Measurements from ENCODE around the gene SLC35F3.

The SLC35F3 gene

DNA sequence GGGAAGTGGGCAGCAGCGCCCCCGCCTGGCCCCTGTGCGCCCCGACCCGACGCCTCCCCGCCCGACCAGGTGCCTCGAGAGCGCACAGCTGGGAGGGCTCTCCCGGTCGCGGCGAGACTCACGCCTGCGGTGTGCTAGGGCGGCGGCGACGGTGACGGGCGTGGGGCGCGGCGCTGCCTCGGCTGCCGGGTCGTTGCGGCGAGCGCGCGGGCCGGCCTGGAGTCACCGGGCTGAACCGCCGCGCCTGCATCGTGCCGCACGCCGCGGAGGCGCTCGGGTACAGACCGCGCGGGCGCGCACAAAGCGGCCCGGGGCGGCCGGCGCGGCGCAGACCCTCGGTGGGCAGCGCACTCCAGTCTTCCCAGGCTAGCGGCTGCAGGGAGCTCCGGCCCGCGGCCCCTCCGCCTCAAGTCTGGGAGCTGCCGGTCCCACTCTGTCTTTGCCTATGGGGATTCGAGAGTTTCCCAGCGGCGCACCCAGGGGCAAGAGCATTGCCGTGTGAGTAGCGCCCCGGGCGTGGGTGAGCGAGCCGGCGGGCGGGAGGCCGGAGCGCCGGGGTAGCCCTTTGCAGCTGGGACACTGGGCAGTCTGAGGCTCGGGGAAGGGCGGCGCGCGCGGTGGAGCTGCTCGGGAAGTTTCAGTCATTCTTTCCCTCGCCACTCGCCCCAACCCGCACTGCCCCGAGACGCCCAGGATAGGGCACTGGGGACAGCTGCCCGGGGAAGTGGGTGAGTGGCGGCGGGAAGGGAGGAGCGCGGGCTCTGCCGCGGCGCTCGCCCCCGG lies at the start of gene SLC35F3:
SLC35F3 (plus strand) TSS at position 44 of the 783 bp plus-strand sequence.
- TF ChIP-seq, protein P1, sequence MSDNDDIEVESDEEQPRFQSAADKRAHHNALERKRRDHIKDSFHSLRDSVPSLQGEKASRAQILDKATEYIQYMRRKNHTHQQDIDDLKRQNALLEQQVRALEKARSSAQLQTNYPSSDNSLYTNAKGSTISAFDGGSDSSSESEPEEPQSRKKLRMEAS (IDR thresholded peaks at IDR 0.05): peak; percentile 63; the same call in 1 of the 2 replicates
- TF ChIP-seq, protein P2, sequence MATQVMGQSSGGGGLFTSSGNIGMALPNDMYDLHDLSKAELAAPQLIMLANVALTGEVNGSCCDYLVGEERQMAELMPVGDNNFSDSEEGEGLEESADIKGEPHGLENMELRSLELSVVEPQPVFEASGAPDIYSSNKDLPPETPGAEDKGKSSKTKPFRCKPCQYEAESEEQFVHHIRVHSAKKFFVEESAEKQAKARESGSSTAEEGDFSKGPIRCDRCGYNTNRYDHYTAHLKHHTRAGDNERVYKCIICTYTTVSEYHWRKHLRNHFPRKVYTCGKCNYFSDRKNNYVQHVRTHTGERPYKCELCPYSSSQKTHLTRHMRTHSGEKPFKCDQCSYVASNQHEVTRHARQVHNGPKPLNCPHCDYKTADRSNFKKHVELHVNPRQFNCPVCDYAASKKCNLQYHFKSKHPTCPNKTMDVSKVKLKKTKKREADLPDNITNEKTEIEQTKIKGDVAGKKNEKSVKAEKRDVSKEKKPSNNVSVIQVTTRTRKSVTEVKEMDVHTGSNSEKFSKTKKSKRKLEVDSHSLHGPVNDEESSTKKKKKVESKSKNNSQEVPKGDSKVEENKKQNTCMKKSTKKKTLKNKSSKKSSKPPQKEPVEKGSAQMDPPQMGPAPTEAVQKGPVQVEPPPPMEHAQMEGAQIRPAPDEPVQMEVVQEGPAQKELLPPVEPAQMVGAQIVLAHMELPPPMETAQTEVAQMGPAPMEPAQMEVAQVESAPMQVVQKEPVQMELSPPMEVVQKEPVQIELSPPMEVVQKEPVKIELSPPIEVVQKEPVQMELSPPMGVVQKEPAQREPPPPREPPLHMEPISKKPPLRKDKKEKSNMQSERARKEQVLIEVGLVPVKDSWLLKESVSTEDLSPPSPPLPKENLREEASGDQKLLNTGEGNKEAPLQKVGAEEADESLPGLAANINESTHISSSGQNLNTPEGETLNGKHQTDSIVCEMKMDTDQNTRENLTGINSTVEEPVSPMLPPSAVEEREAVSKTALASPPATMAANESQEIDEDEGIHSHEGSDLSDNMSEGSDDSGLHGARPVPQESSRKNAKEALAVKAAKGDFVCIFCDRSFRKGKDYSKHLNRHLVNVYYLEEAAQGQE (IDR thresholded peaks at IDR 0.05; ENCODE audit: low read depth): no peak

DNA sequence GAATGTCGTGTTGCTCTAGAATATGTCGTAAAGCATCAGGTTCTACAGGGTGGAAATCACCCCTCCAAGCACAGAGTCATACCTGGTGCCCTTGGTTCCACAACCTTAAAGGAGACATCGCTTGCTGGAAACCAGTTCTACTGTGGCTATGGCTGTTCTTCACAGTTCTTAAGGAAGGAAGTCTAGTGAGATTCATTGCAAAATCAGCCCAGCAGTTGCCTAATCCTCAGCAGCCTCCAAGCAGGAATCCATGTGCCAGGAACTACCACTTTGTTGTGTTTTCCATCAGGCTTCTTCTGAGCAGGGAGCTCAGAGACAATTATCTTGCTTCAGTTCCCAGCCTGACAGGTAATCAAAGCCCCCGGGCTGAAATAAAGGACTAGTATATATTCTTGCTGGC lies 45.0 kb upstream of the SLC35F3 start:
- no peak for TF ChIP-seq EP300 (IDR thresholded peaks at IDR 0.05; ENCODE audit: borderline replicate concordance)
- TF ChIP-seq, protein P2 (IDR thresholded peaks at IDR 0.05; ENCODE audit: low read depth): no peak
- no peak for TF ChIP-seq FOXM1 (IDR thresholded peaks at IDR 0.05; ENCODE audit: borderline replicate concordance, low read depth)
- no peak for TF ChIP-seq EGR1 (IDR thresholded peaks at IDR 0.05)
- no peak for TF ChIP-seq TEAD4 (IDR thresholded peaks at IDR 0.05)
- no peak for TF ChIP-seq NFIC (IDR thresholded peaks at IDR 0.05)
- TF ChIP-seq, protein P1 (IDR thresholded peaks at IDR 0.05): no peak
- TF ChIP-seq TCF12 (IDR thresholded peaks at IDR 0.05; ENCODE audit: low read depth): no peak
- TF ChIP-seq ZBTB7A (IDR thresholded peaks at IDR 0.05; ENCODE audit: low read depth): no peak
- no peak for TF ChIP-seq TAF1 (IDR thresholded peaks at IDR 0.05; ENCODE audit: low read depth)
- TF ChIP-seq RAD21 (IDR thresholded peaks at IDR 0.05; ENCODE audit: low read depth): no peak
- TF ChIP-seq, protein P3, sequence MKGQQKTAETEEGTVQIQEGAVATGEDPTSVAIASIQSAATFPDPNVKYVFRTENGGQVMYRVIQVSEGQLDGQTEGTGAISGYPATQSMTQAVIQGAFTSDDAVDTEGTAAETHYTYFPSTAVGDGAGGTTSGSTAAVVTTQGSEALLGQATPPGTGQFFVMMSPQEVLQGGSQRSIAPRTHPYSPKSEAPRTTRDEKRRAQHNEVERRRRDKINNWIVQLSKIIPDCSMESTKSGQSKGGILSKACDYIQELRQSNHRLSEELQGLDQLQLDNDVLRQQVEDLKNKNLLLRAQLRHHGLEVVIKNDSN (IDR thresholded peaks at IDR 0.05): no peak
- no peak for TF ChIP-seq YY1 (IDR thresholded peaks at IDR 0.05; ENCODE audit: low read depth)

DNA sequence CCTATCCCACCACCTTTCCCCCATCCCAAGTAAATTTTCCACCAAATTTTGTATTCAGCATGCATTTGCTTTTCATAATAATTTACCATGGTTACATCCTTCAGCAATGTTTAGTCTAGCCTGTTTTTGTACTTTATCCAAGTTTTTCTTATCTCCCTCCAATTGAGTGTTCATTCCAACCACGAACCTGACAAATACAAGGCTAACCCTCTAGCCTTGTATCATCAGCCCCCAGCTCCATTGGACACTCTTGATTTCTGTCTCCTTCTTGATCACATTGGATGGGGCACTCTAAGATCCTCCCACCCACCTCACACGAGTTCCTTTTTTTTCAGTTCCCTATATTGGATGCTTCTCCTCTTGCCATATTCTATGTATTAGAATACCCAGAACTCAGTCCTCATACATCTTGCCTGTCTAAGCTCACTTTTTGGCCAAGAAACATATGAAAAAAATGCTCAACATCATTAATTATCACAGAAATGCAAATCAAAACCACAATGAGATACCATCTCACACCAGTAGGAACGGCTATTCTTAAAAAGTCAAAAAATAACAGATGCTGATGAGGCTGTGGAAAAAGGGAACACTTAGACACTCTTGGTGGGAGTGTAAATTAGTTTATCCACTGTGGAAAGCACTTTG lies 40.5 kb upstream of the SLC35F3 start:
- TF ChIP-seq TAF1 (IDR thresholded peaks at IDR 0.05; ENCODE audit: low read depth): no peak
- TF ChIP-seq, protein P2 (IDR thresholded peaks at IDR 0.05; ENCODE audit: low read depth): no peak
- TF ChIP-seq CEBPB (IDR thresholded peaks at IDR 0.05): no peak
- no peak for TF ChIP-seq NFIC (IDR thresholded peaks at IDR 0.05)
- no peak for TF ChIP-seq YY1 (IDR thresholded peaks at IDR 0.05; ENCODE audit: low read depth)
- TF ChIP-seq RAD21 (IDR thresholded peaks at IDR 0.05; ENCODE audit: low read depth): no peak
- no peak for TF ChIP-seq EGR1 (IDR thresholded peaks at IDR 0.05)
- no peak for TF ChIP-seq CREB1 (IDR thresholded peaks at IDR 0.05; ENCODE audit: low read depth)
- TF ChIP-seq FOXM1 (IDR thresholded peaks at IDR 0.05; ENCODE audit: borderline replicate concordance, low read depth): no peak
- TF ChIP-seq, protein P1 (IDR thresholded peaks at IDR 0.05): no peak
- TF ChIP-seq, protein P3 (IDR thresholded peaks at IDR 0.05): no peak
- TF ChIP-seq EP300 (IDR thresholded peaks at IDR 0.05; ENCODE audit: borderline replicate concordance): no peak
- no peak for TF ChIP-seq TEAD4 (IDR thresholded peaks at IDR 0.05)
- TF ChIP-seq ZBTB7A (IDR thresholded peaks at IDR 0.05; ENCODE audit: low read depth): no peak
- TF ChIP-seq TCF12 (IDR thresholded peaks at IDR 0.05; ENCODE audit: low read depth): no peak

DNA sequence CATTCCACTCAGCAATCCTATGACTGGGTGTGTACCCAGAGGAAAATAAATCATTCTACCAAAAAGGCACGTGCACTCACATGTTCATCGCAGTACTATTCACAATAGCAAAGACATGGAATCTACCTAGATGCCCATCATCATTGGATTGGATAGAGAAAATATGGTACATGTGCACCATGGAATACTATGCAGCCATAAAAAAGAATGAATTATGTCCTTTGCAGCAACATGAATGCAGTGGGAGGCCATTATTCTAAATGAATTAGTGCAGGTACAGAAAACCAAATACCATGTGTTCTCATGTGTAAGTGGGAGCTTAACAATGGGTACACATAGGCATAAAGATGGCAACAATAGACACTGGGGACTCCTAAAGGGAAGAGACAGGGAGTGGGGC lies 39.9 kb upstream of the SLC35F3 start:
- TF ChIP-seq CEBPB (IDR thresholded peaks at IDR 0.05) (no peak), CREB1 (IDR thresholded peaks at IDR 0.05; ENCODE audit: low read depth) (no peak), ZBTB7A (IDR thresholded peaks at IDR 0.05; ENCODE audit: low read depth) (no peak), TEAD4 (IDR thresholded peaks at IDR 0.05) (no peak), RAD21 (IDR thresholded peaks at IDR 0.05; ENCODE audit: low read depth) (no peak), YY1 (IDR thresholded peaks at IDR 0.05; ENCODE audit: low read depth) (no peak), EP300 (IDR thresholded peaks at IDR 0.05; ENCODE audit: borderline replicate concordance) (no peak), NFIC (IDR thresholded peaks at IDR 0.05) (no peak)
- TF ChIP-seq, protein P1 (IDR thresholded peaks at IDR 0.05): no peak
- TF ChIP-seq, protein P2 (IDR thresholded peaks at IDR 0.05; ENCODE audit: low read depth): no peak
- TF ChIP-seq, protein P3 (IDR thresholded peaks at IDR 0.05): no peak

Data from Ishikawa (cell line).